GM12878 (cell line): ENCODE data around the gene TYRO3. TPM values are rescaled to one million over a fixed set of nuclear protein-coding genes. Genes with fewer than 3 reads are reported as not detected.

Source experiments
- BACH1 ChIP-seq: fragments of 450-650 bp; IDR thresholded peaks from 2 replicates; pipeline ENCODE4 v1.6.1; 2017; ENCODE audit warnings: mild to moderate bottlenecking, borderline replicate concordance
- CREB1 ChIP-seq: IDR thresholded peaks from 2 replicates; pipeline ENCODE4 v1.6.1; 2012; ENCODE audit warnings: low read depth, mild to moderate bottlenecking, inconsistent platforms
- EED ChIP-seq: sonication (generic); IDR thresholded peaks from 2 replicates; pipeline ENCODE4 v1.6.1; 2016; ENCODE audit warnings: antibody characterized with exemption, low read depth
- HDGF ChIP-seq: fragments of 450-650 bp; IDR thresholded peaks from 2 replicates; pipeline ENCODE4 v1.6.1; 2016; ENCODE audit warnings: antibody characterized with exemption
- MTA2 ChIP-seq: fragments of 450-650 bp; IDR thresholded peaks from 2 replicates; pipeline ENCODE4 v1.6.1; 2016; ENCODE audit warnings: low read depth, mild to moderate bottlenecking, moderate library complexity
- NFXL1 ChIP-seq: fragments of 450-650 bp; IDR thresholded peaks from 2 replicates; pipeline ENCODE4 v1.6.1; 2017; ENCODE audit warnings: antibody characterized with exemption, mild to moderate bottlenecking, borderline replicate concordance
- NFYB ChIP-seq: IDR thresholded peaks from 2 replicates; pipeline ENCODE4 v1.6.1; 2011; ENCODE audit warnings: low read depth, mild to moderate bottlenecking, low read length, improper control_type of control experiment, moderate library complexity; ENCODE audit not compliant: insufficient read depth
- NR2C1 ChIP-seq: fragments of 450-650 bp; IDR thresholded peaks from 2 replicates; pipeline ENCODE4 v1.6.1; 2017; ENCODE audit warnings: antibody characterized with exemption, mild to moderate bottlenecking, moderate library complexity
- POLR2AphosphoS2 ChIP-seq: IDR thresholded peaks from 2 replicates; pipeline ENCODE4 v1.6.1; 2011; ENCODE audit warnings: low read depth, mild to moderate bottlenecking, low read length, improper control_type of control experiment, moderate library complexity
- RUNX3 ChIP-seq: IDR thresholded peaks from 2 replicates; pipeline ENCODE4 v1.6.1; 2012; ENCODE audit warnings: low read length, inconsistent platforms
- SIN3A ChIP-seq: IDR thresholded peaks from 2 replicates; pipeline ENCODE4 v1.6.1; 2012; ENCODE audit warnings: low read depth, low read length, improper control_type of control experiment
- SP1 ChIP-seq: IDR thresholded peaks from one replicate; pipeline ENCODE4 v1.6.1; 2011; ENCODE audit warnings: low read depth, low read length
- STAT3 ChIP-seq: IDR thresholded peaks from 2 replicates; pipeline ENCODE4 v1.6.1; 2011; ENCODE audit warnings: low read depth, low read length, improper control_type of control experiment
- ZNF207 ChIP-seq: fragments of 450-650 bp; IDR thresholded peaks from 2 replicates; pipeline ENCODE4 v1.6.1; 2014; ENCODE audit warnings: antibody characterized with exemption, mild to moderate bottlenecking, borderline replicate concordance
- polyA plus RNA-seq, 11 experiments: library from polyadenylated mRNA; depleted of rRNA in 4 of 11; unstranded in 6 of 11; stranded (reverse) in 5 of 11; fragments of >200 nt; fragmentation: Nextera tagmentation in 4 of 11; fragmentation: Illumina TruSeq in 1 of 11; extraction: Ambion mirVana in 4 of 11; extraction: Trizol in 1 of 11; gene quantifications; 1 replicate in 1 of 11; 2 replicates in 10 of 11; pipeline versions ENCODE4 v1.2.1 to v1.2.3, GENCODE V29; 2011 to 2016; ENCODE audit warnings: inconsistent platforms in 2 of 11, missing spikeins in 2 of 11, low read depth in 1 of 11
- total RNA-seq, 4 experiments: library from RNA; depleted of rRNA in 3 of 4; stranded (reverse); fragments of >200 nt in 3 of 4; fragmentation: Illumina TruSeq in 1 of 4; extraction: Trizol in 1 of 4; gene quantifications; 2 replicates each; pipeline versions ENCODE4 v1.2.1 to v1.2.3, GENCODE V29; 2013 to 2021
- TF ChIP-seq, protein P1 (sequence below): fragments of 450-650 bp; IDR thresholded peaks from 2 replicates; pipeline ENCODE4 v1.6.1; 2017; ENCODE audit warnings: mild to moderate bottlenecking, moderate library complexity
- TF ChIP-seq, protein P2 (sequence below): fragments of 450-650 bp; IDR thresholded peaks from 2 replicates; pipeline ENCODE4 v1.6.1; 2017; ENCODE audit warnings: borderline replicate concordance
- TF ChIP-seq, protein P3 (sequence below): fragments of 450-650 bp; formaldehyde crosslinking; IDR thresholded peaks from 2 replicates; pipeline ENCODE4 v1.4.0; 2022; ENCODE audit warnings: mild to moderate bottlenecking, moderate library complexity
- TF ChIP-seq, protein P4 (sequence below): fragments of 450-650 bp; IDR thresholded peaks from 2 replicates; pipeline ENCODE4 v1.6.1; 2017; ENCODE audit warnings: mild to moderate bottlenecking

Gene TYRO3
- total and polyA plus RNA-seq, 10 of the 15 experiments (the other 5 are each of a cell fraction or from before 2014, with no cell fraction given) = 0.06 to 0.28 (median 0.13) TPM; not detected in 4

DNA sequence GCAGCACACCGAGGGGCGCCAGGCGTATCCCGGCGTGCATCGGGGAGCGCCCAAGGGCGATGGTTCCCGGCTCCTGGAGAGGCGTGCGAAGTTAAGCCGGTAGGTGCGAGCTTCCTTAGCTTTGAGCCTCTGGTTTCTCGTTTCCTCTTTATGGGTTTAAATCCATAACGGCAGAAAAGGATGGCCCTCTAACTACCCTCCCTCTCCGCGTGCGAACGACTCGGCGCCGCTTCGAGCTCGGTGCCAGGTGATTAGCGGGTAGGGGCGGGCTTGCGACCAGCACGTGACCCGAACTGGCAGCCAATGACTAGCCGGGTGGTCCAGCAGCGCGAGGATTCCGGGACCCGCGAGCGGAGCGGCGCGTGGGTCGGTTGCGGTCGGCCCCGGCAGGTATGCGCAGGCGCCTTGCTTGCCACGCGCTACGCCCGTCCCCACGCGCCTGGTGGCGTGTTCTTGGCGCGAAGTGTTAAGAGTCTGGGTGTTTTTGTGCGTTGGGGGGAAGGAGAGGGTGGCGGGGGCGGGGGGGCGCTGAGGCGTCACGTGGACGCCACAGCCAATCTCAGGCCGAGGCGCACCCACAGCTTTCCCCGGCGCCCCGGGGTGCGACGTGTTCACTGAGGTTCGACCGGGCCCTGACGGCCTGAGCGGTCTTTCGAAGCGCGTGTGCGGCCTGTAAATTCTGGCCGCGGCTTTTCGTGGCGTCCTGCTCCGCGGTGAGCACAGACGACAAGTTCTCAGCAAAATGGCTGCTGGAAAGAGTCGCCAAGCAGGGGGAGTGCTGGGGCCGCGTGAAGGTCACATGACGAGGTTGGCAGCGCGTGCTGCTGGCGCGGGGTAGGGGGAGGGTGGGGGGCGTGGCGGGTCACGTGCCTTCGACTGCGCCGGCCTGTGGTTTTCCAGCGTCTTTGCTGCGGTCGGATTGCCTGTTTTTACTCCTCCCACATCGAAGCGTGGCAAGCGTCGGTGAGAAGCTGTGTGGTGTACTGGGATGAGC is 62.5 kb downstream of the TYRO3 start (continued):
- TF ChIP-seq ZNF207 (no peak), RUNX3 (peak; percentile 21; the same call in 1 of the 2 replicates), SP1 (no peak), EED (no peak), HDGF (no peak), NFYB (0 out of 2 replicates have a peak, but pooled peaks have one; percentile 45), NFXL1 (no peak), STAT3 (no peak), SIN3A (no peak), MTA2 (no peak), NR2C1 (no peak), POLR2AphosphoS2 (no peak), BACH1 (no peak), CREB1 (no peak)
- TF ChIP-seq, protein P1, sequence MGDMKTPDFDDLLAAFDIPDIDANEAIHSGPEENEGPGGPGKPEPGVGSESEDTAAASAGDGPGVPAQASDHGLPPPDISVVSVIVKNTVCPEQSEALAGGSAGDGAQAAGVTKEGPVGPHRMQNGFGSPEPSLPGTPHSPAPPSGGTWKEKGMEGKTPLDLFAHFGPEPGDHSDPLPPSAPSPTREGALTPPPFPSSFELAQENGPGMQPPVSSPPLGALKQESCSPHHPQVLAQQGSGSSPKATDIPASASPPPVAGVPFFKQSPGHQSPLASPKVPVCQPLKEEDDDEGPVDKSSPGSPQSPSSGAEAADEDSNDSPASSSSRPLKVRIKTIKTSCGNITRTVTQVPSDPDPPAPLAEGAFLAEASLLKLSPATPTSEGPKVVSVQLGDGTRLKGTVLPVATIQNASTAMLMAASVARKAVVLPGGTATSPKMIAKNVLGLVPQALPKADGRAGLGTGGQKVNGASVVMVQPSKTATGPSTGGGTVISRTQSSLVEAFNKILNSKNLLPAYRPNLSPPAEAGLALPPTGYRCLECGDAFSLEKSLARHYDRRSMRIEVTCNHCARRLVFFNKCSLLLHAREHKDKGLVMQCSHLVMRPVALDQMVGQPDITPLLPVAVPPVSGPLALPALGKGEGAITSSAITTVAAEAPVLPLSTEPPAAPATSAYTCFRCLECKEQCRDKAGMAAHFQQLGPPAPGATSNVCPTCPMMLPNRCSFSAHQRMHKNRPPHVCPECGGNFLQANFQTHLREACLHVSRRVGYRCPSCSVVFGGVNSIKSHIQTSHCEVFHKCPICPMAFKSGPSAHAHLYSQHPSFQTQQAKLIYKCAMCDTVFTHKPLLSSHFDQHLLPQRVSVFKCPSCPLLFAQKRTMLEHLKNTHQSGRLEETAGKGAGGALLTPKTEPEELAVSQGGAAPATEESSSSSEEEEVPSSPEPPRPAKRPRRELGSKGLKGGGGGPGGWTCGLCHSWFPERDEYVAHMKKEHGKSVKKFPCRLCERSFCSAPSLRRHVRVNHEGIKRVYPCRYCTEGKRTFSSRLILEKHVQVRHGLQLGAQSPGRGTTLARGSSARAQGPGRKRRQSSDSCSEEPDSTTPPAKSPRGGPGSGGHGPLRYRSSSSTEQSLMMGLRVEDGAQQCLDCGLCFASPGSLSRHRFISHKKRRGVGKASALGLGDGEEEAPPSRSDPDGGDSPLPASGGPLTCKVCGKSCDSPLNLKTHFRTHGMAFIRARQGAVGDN = peak; percentile 83
- TF ChIP-seq, protein P2, sequence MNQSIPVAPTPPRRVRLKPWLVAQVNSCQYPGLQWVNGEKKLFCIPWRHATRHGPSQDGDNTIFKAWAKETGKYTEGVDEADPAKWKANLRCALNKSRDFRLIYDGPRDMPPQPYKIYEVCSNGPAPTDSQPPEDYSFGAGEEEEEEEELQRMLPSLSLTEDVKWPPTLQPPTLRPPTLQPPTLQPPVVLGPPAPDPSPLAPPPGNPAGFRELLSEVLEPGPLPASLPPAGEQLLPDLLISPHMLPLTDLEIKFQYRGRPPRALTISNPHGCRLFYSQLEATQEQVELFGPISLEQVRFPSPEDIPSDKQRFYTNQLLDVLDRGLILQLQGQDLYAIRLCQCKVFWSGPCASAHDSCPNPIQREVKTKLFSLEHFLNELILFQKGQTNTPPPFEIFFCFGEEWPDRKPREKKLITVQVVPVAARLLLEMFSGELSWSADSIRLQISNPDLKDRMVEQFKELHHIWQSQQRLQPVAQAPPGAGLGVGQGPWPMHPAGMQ = no peak
- TF ChIP-seq, protein P3, sequence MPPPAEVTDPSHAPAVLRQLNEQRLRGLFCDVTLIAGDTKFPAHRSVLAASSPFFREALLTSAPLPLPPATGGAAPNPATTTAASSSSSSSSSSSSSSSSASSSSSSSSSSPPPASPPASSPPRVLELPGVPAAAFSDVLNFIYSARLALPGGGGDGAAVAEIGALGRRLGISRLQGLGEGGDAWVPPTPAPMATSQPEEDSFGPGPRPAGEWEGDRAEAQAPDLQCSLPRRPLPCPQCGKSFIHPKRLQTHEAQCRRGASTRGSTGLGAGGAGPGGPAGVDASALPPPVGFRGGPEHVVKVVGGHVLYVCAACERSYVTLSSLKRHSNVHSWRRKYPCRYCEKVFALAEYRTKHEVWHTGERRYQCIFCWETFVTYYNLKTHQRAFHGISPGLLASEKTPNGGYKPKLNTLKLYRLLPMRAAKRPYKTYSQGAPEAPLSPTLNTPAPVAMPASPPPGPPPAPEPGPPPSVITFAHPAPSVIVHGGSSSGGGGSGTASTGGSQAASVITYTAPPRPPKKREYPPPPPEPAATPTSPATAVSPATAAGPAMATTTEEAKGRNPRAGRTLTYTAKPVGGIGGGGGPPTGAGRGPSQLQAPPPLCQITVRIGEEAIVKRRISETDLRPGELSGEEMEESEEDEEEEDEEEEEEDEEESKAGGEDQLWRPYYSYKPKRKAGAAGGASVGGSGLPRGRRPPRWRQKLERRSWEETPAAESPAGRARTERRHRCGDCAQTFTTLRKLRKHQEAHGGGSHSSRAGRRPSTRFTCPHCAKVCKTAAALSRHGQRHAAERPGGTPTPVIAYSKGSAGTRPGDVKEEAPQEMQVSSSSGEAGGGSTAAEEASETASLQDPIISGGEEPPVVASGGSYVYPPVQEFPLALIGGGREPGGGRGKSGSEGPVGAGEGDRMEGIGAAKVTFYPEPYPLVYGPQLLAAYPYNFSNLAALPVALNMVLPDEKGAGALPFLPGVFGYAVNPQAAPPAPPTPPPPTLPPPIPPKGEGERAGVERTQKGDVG (CRISPR knock-in tag) = no peak
- TF ChIP-seq, protein P4, sequence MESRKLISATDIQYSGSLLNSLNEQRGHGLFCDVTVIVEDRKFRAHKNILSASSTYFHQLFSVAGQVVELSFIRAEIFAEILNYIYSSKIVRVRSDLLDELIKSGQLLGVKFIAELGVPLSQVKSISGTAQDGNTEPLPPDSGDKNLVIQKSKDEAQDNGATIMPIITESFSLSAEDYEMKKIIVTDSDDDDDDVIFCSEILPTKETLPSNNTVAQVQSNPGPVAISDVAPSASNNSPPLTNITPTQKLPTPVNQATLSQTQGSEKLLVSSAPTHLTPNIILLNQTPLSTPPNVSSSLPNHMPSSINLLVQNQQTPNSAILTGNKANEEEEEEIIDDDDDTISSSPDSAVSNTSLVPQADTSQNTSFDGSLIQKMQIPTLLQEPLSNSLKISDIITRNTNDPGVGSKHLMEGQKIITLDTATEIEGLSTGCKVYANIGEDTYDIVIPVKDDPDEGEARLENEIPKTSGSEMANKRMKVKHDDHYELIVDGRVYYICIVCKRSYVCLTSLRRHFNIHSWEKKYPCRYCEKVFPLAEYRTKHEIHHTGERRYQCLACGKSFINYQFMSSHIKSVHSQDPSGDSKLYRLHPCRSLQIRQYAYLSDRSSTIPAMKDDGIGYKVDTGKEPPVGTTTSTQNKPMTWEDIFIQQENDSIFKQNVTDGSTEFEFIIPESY = no peak
